Trophoblast cell (in vitro differentiated cells and primary cell): ENCODE data around the gene SLC4A4.

Experiments
- DNase-seq, 2 donors: peaks; one replicate each; pipeline ENCODE4 v3.0.0-alpha.2; 2016
- H2AFZ ChIP-seq: 2 replicates; pipeline ENCODE4 v1.6.1; 2013; ENCODE audit warnings: low read length, moderate library complexity, mild to moderate bottlenecking; ENCODE audit not compliant: insufficient read depth, poor library complexity
- H2AK5ac ChIP-seq: 2 replicates; pipeline ENCODE4 v1.6.1; 2013; ENCODE audit warnings: mild to moderate bottlenecking, low read length
- H2BK120ac ChIP-seq: 2 replicates; pipeline ENCODE4 v1.6.1; 2013; ENCODE audit warnings: low read length, mild to moderate bottlenecking, moderate library complexity; ENCODE audit not compliant: insufficient read depth, poor library complexity
- H2BK12ac ChIP-seq: 2 replicates; pipeline ENCODE4 v1.6.1; 2013; ENCODE audit warnings: mild to moderate bottlenecking, low read length, moderate library complexity
- H2BK5ac ChIP-seq: 2 replicates; pipeline ENCODE4 v1.6.1; 2013; ENCODE audit warnings: low read length, low read depth, moderate library complexity, mild to moderate bottlenecking; ENCODE audit not compliant: poor library complexity
- H3K14ac ChIP-seq: 2 replicates; pipeline ENCODE4 v1.6.1; 2013; ENCODE audit warnings: mild to moderate bottlenecking, low read length
- H3K18ac ChIP-seq: 2 replicates; pipeline ENCODE4 v1.6.1; 2013; ENCODE audit warnings: mild to moderate bottlenecking, low read length
- H3K23ac ChIP-seq: 2 replicates; pipeline ENCODE4 v1.6.1; 2013; ENCODE audit warnings: low read length
- H3K27ac ChIP-seq: 2 replicates; pipeline ENCODE4 v1.5.1; 2013; ENCODE audit warnings: low read depth, mild to moderate bottlenecking, inconsistent platforms, low read length, moderate library complexity
- H3K27me3 ChIP-seq: 2 replicates; pipeline ENCODE4 v1.6.1; 2013; ENCODE audit warnings: inconsistent platforms, mild to moderate bottlenecking, low read length, moderate library complexity; ENCODE audit not compliant: insufficient read depth
- H3K36me3 ChIP-seq, 2 experiments: 1 replicate in 1 of 2; 2 replicates in 1 of 2; pipeline ENCODE4 v1.6.1; 2013; ENCODE audit warnings: low read length in 2 of 2, mild to moderate bottlenecking in 2 of 2, moderate library complexity in 1 of 2; ENCODE audit not compliant: insufficient read depth in 2 of 2, control insufficient read depth in 1 of 2
- H3K4ac ChIP-seq: 2 replicates; pipeline ENCODE4 v1.6.1; 2013; ENCODE audit warnings: low read depth, mild to moderate bottlenecking, low read length, moderate library complexity
- H3K4me1 ChIP-seq, 2 experiments: 1 replicate in 1 of 2; 2 replicates in 1 of 2; pipeline ENCODE4 v1.6.1; 2013; ENCODE audit warnings: low read length in 2 of 2, mild to moderate bottlenecking in 2 of 2, moderate library complexity in 1 of 2; ENCODE audit not compliant: insufficient read depth in 2 of 2, control insufficient read depth in 1 of 2
- H3K4me2 ChIP-seq: 2 replicates; pipeline ENCODE4 v1.6.1; 2013; ENCODE audit warnings: inconsistent platforms, mild to moderate bottlenecking, low read length, moderate library complexity
- H3K4me3 ChIP-seq: 2 replicates; pipeline ENCODE4 v1.5.1; 2013; ENCODE audit warnings: mild to moderate bottlenecking, low read depth, low read length, inconsistent platforms
- H3K79me1 ChIP-seq: one replicate; pipeline ENCODE4 v1.6.1; 2013; ENCODE audit warnings: low read length
- H3K79me2 ChIP-seq: 2 replicates; pipeline ENCODE4 v1.6.1; 2013; ENCODE audit warnings: low read length, mild to moderate bottlenecking; ENCODE audit not compliant: control insufficient read depth, insufficient read depth, poor library complexity
- H3K9ac ChIP-seq: 2 replicates; pipeline ENCODE4 v1.6.1; 2013; ENCODE audit warnings: mild to moderate bottlenecking, low read length
- H3K9me3 ChIP-seq: 2 replicates; pipeline ENCODE4 v1.6.1; 2013; ENCODE audit warnings: low read depth, mild to moderate bottlenecking, control low read depth, inconsistent platforms, low read length; ENCODE audit not compliant: insufficient read depth
- H4K12ac ChIP-seq: 2 replicates; pipeline ENCODE4 v1.6.1; 2013; ENCODE audit warnings: low read depth, mild to moderate bottlenecking, low read length, moderate library complexity
- H4K8ac ChIP-seq: 2 replicates; pipeline ENCODE4 v1.6.1; 2013; ENCODE audit warnings: low read depth, mild to moderate bottlenecking, low read length, moderate library complexity
- H4K91ac ChIP-seq: one replicate; pipeline ENCODE4 v1.6.1; 2013; ENCODE audit warnings: low read depth, mild to moderate bottlenecking, low read length, moderate library complexity
- WGBS: extraction: QIAGEN DNeasy Blood & Tissue Kit; methylation state at CpG from one replicate; pipeline ENCODE4 v1.1.7; 2013; ENCODE audit warnings: missing lambda C conversion rate; ENCODE audit not compliant: insufficient read length, insufficient coverage; ENCODE audit errors: extremely low coverage; 5-methylcytosine and 5-hydroxymethylcytosine counted together

SLC4A4 gene

DNA sequence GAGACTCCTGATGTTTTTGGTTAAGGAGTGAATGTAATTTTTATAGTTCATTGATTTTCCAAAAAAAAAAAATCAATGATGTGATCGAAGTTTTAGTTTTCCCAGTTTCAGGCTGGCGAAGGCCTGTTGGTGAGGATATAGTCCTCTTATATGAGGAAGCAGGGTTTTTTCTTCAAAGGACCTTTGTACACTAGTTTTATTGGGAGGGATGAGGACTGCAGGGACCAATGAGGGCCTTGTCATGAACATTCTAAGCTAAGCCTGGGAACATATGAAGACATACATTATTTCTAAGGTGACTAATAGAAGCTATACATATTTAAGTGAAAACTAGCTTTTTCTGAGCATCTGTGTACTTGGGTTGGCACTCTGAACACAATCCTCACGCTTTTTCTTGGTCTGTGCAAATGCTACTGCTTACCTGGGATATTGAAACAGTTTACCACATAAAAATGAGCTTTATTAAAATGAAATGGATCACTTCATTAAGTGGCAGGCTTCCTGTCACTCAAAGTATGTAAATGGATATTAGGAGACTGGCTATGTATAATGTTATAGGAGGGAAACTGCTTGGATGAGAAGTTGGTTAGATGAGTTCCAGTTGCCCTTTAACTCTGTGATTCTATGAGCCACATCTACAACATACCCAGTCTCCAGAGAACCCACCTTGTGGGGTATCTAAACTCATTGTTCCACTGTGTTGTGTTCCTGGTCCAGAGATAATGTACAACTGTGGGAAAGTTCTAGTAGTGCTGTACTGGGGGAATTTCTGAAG is 43.5 kb downstream of the SLC4A4 start:
- Histone ChIP-seq H3K9ac (no peak overlapping the region), H2BK120ac (no peak overlapping the region), H3K4me1 (no peaks in the 10 kb centered on the region), H3K27ac (no peak overlapping the region), H2BK12ac (no peak overlapping the region), H3K79me1 (no peaks in the 10 kb centered on the region), H3K36me3 (no peaks in the 10 kb centered on the region), H3K23ac (no peak overlapping the region), H2AFZ (no peak overlapping the region), H2AK5ac (no peak overlapping the region), H3K14ac (no peak overlapping the region), H2BK5ac (no peak overlapping the region), H3K9me3 (no peaks in the 10 kb centered on the region), H4K8ac (no peak overlapping the region), H3K4me2 (no peak overlapping the region), H4K91ac (no peak overlapping the region), H3K27me3 (no peaks in the 10 kb centered on the region), H3K4ac (no peak overlapping the region), H3K4me3 (no peak overlapping the region), H3K79me2 (no peaks in the 10 kb centered on the region), H3K18ac (no peak overlapping the region), H4K12ac (no peak overlapping the region)
- WGBS = no CpG with 5 or more reads among the region's 3 CpGs
- DNase-seq = no peak

DNA sequence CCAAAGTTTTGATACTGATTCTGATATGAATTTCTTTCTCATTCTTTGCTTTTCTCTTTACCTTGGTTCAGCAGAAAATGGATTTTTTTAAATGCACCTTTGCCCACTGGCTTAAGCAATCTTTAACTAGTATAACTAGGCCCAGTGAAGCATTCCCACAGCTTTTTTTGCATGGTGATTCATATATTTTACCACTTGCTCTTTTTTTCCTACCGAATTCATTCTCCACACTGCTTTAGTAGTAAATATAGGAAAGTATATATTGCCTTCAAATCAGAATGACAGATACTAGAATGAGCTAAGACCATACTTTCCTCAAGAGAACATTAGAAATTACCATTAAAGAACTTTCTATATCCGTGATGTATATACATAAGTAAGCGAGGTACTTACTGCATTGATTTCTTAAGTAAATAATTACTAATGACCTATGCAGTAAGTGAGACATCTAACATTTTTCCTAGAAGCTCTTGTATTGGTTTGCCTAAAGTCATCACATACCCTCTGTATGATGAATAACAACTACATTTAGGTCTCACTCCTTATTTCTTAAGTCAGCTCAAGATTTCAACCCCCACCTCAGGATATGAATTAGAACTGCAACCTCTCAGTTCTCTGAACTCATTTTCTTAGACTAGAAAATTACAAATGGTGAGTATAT is 44.2 kb downstream of the SLC4A4 start:
- no peaks in the 10 kb centered on the region for H3K27me3 ChIP-seq
- no peak overlapping the region for H3K14ac ChIP-seq
- H4K12ac ChIP-seq = no peak overlapping the region
- no peak overlapping the region for H4K8ac ChIP-seq
- no peak overlapping the region for H2BK120ac ChIP-seq
- H2BK5ac ChIP-seq = no peak overlapping the region
- H3K27ac ChIP-seq = no peak overlapping the region
- H3K36me3 ChIP-seq = no peaks in the 10 kb centered on the region
- WGBS = no CpG with 5 or more reads among the region's 3 CpGs
- H3K79me2 ChIP-seq = no peaks in the 10 kb centered on the region
- H3K9ac ChIP-seq = no peak overlapping the region
- DNase-seq = no peak
- no peak overlapping the region for H2AFZ ChIP-seq
- no peaks in the 10 kb centered on the region for H3K9me3 ChIP-seq
- H4K91ac ChIP-seq = no peak overlapping the region
- H3K23ac ChIP-seq = no peak overlapping the region
- no peak overlapping the region for H3K4ac ChIP-seq
- no peak overlapping the region for H2BK12ac ChIP-seq
- no peaks in the 10 kb centered on the region for H3K79me1 ChIP-seq
- H3K4me1 ChIP-seq = no peaks in the 10 kb centered on the region
- no peak overlapping the region for H3K18ac ChIP-seq
- no peak overlapping the region for H2AK5ac ChIP-seq
- H3K4me3 ChIP-seq = no peak overlapping the region
- no peak overlapping the region for H3K4me2 ChIP-seq

DNA sequence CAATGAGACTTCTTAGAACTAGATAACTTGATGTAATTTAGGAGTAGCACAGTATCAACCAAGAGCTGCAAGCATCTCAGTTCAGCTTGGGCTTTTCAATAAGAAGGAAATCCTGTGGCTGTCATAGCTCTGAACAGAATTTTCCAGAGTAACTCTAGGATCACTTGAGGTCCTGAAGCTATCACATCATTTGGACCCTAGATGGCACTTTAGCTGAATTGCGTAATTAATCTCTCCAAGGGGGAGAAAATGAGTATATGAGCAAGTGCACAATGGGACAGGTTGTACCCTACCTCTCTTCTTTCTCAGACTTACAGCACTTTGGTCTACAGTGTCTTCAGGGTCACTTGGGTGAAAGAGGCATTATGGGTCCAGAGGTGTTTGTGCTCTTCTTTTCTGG is 45.2 kb downstream of the SLC4A4 start:
- Histone ChIP-seq H3K79me2 (no peaks in the 10 kb centered on the region), H3K4me3 (no peak overlapping the region), H2BK120ac (no peak overlapping the region), H2BK5ac (no peak overlapping the region), H2AK5ac (no peak overlapping the region), H3K4me1 (no peaks in the 10 kb centered on the region), H3K36me3 (no peaks in the 10 kb centered on the region), H3K9me3 (no peaks in the 10 kb centered on the region), H3K27ac (no peak overlapping the region), H3K23ac (no peak overlapping the region), H3K9ac (no peak overlapping the region), H2BK12ac (no peak overlapping the region), H4K91ac (no peak overlapping the region), H2AFZ (no peak overlapping the region), H3K27me3 (no peaks in the 10 kb centered on the region), H3K4ac (no peak overlapping the region), H3K18ac (no peak overlapping the region), H4K8ac (no peak overlapping the region), H3K79me1 (no peaks in the 10 kb centered on the region), H4K12ac (no peak overlapping the region), H3K4me2 (no peak overlapping the region), H3K14ac (no peak overlapping the region)
- WGBS = no CpG with 5 or more reads among the region's 1 CpG
- DNase-seq = no peak

DNA sequence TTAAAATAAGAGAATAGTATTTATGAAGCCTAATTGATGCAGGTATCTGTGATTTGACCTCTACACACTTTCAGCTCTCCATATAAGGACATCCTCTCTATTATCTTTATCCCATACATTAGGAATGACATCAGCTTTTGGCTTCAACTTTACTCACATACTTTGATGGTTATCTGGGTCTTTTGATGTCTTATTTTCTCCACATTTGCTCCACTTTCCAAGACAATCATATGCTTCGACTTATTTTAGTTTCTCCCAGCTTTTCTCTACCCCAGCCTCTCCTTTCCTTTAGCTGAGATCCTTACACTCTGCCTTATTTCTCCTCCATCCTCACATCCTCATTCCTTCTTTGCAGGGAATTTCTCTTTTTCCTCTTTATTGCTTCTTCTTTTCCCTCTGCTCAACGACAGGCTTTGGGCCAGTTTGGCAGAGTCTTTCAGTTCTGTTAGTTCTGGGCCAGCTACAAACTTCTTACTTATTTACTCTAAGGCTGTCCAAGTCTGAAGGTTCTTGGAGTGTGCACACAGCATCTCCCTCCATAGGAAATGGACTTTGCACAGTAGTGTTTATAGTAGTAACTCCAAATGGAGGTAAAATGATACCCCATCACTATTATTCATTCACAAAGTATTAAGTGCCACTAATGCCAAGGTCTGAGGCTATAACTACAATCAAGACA is 50.5 kb downstream of the SLC4A4 start:
- DNase-seq = peak in 1 of 2 donors; percentile 70
- Histone ChIP-seq H3K27ac (peak overlapping the region; percentile 49), H3K23ac (no peak overlapping the region), H3K79me1 (no peaks in the 10 kb centered on the region), H2AK5ac (no peak overlapping the region), H2BK5ac (no peak overlapping the region), H3K4me2 (no peak overlapping the region), H2BK120ac (peak overlapping the region; percentile 11), H4K8ac (no peak overlapping the region), H4K91ac (no peak overlapping the region), H3K36me3 (no peaks in the 10 kb centered on the region), H4K12ac (no peak overlapping the region), H3K4me1 (peaks cover 0 to 3% of the 10 kb centered on the region in 2 experiments), H2BK12ac (no peak overlapping the region), H3K9ac (no peak overlapping the region), H3K9me3 (no peaks in the 10 kb centered on the region), H3K18ac (no peak overlapping the region), H3K4ac (no peak overlapping the region), H3K79me2 (no peaks in the 10 kb centered on the region), H3K4me3 (no peak overlapping the region), H3K14ac (no peak overlapping the region), H2AFZ (no peak overlapping the region), H3K27me3 (no peaks in the 10 kb centered on the region)
- WGBS = no CpG with 5 or more reads among the region's 2 CpGs
